ENCODE results near the gene BHLHE40. TPM values are rescaled to one million over a fixed set of nuclear protein-coding genes. Genes with fewer than 3 reads are reported as not detected.

The BHLHE40 gene
- total and polyA plus RNA-seq, 4 donors = 14.5 to 44.3 (median 37.7) TPM

DNA sequence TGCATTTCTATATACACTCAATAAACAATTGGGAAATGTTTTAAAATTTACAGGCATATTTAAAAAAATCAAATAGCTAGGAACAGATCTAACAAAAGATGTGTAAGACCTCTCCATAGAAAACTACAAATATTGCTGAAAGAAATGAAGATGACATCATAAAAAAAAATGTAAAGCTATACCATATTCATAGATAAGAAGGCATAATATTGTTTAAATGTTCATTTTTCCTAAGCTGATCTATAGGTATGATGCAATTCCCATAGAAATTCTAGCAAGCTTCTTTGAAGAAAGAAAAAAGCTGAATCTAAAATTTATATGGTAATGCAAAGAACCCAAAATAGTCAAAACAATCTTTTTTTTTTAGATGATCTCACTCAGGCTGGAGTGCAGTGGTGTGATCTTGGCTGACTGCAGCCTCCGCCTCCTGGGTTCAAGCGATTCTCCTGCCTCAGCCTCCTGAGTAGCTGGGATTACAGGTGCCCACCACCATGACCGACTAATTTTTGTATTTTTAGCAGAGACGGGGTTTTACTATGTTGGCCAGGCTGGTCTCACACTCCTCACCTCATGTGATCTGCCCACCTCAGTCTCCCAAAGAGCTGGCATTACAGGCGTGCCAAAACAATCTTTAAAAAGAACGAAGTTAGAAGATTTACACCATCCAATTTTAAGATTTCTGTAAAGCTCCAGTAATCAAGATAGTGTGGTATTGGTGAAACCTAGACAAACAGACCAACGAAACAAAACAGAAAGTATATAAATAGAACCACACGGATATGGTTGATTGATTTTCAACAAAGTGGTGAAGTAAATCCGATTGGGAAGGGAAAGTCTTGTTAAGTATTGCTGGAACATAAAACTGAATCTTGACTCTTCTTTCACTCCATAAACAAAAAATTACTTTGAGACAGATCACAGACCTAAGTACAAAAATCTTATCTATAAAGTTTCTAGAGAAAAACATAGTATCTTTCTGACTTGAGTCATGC, 6.3 kb upstream of the BHLHE40 start:
- Histone ChIP-seq H3K4me1 (ENCODE audit: control insufficient read depth, insufficient read depth, low read length) (peaks cover 13% of the 10 kb centered on the region), H3K27me3 (ENCODE audit: control insufficient read depth, insufficient read depth, low read length) (peaks cover 10% of the 10 kb centered on the region), H3K36me3 (ENCODE audit: control insufficient read depth, insufficient read depth, low read length) (no peaks in the 10 kb centered on the region), H3K27ac (ENCODE audit: low read depth, low read length) (no peak overlapping the region), H3K4me3 (ENCODE audit: low read depth, low read length) (no peak overlapping the region), H3K9me3 (ENCODE audit: control insufficient read depth, insufficient read depth, low read length) (no peaks in the 10 kb centered on the region)
- WGBS (ENCODE audit: insufficient coverage) = 100% methylated on average over 4 of the region's 9 CpGs
- DNase-seq (ENCODE audit: low read depth in 4 of 6, low spot score in 6 of 6) = no peak

DNA sequence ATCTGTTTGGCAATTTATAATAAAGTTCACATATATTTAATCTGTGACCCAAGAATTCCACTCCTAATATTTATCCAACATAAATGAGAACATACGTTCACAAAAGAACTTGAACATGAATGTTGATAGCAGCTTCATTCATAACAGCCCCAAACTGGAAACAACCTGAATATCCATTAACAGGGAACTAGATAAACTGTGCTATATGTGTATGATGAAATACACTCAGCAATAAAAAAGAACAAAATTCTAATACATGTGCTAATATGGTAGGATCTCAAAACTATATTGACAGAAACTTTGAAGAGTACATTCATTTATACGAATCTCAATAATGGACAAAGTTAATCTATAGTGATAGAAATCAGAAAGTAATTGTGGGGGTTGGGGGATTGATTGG, 5.1 kb upstream of the BHLHE40 start:
- WGBS (ENCODE audit: insufficient coverage) = no CpG with 5 or more reads among the region's 2 CpGs
- Histone ChIP-seq H3K9me3 (ENCODE audit: control insufficient read depth, insufficient read depth, low read length) (no peaks in the 10 kb centered on the region), H3K4me3 (ENCODE audit: low read depth, low read length) (no peak overlapping the region), H3K36me3 (ENCODE audit: control insufficient read depth, insufficient read depth, low read length) (no peaks in the 10 kb centered on the region), H3K27me3 (ENCODE audit: control insufficient read depth, insufficient read depth, low read length) (peaks cover 10% of the 10 kb centered on the region), H3K27ac (ENCODE audit: low read depth, low read length) (no peak overlapping the region), H3K4me1 (ENCODE audit: control insufficient read depth, insufficient read depth, low read length) (peaks cover 17% of the 10 kb centered on the region)
- DNase-seq (ENCODE audit: low read depth in 4 of 6, low spot score in 6 of 6) = no peak

DNA sequence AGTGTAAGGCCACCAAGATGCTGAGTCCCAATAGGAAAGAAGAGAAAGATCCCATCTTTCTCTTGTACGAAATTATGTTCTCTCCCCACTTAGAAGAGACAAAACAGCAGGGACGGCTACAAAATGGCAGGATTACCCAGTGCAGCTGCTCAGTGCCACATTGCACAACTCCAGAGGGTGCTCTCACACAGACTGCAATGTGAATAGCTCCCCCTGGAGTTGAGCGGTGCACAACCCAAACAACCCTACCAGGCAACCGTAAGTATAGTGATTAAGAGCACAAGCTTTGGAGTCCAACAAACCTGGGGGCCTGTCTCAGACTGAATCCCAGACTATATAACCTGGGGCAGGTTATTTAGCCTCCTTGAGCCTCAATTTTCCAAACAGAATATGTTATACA, 3.1 kb upstream of the BHLHE40 start:
- no peaks in the 10 kb centered on the region for H3K36me3 ChIP-seq (ENCODE audit: control insufficient read depth, insufficient read depth, low read length)
- DNase-seq (ENCODE audit: low read depth in 4 of 6, low spot score in 6 of 6) = peak in 2 of 6 donors; percentile 50 to 60
- peaks cover 22% of the 10 kb centered on the region for H3K27me3 ChIP-seq (ENCODE audit: control insufficient read depth, insufficient read depth, low read length)
- no peaks in the 10 kb centered on the region for H3K9me3 ChIP-seq (ENCODE audit: control insufficient read depth, insufficient read depth, low read length)
- peaks cover 29% of the 10 kb centered on the region for H3K4me1 ChIP-seq (ENCODE audit: control insufficient read depth, insufficient read depth, low read length)
- no peak overlapping the region for H3K4me3 ChIP-seq (ENCODE audit: low read depth, low read length)
- 59% methylated on average over 4 of the region's 4 CpGs for WGBS (ENCODE audit: insufficient coverage)
- H3K27ac ChIP-seq (ENCODE audit: low read depth, low read length) = no peak overlapping the region

- peak in 2 of 6 donors; percentile 46 to 80 for DNase-seq (ENCODE audit: low read depth in 4 of 6, low spot score in 6 of 6)
- peaks cover 29% of the 10 kb centered on the region for H3K4me1 ChIP-seq (ENCODE audit: control insufficient read depth, insufficient read depth, low read length)
- peak overlapping the region; percentile 85 for H3K27ac ChIP-seq (ENCODE audit: low read depth, low read length)
- H3K36me3 ChIP-seq (ENCODE audit: control insufficient read depth, insufficient read depth, low read length) = no peaks in the 10 kb centered on the region
- H3K4me3 ChIP-seq (ENCODE audit: low read depth, low read length) = peak overlapping the region; percentile 45
- no peaks in the 10 kb centered on the region for H3K9me3 ChIP-seq (ENCODE audit: control insufficient read depth, insufficient read depth, low read length)
- WGBS (ENCODE audit: insufficient coverage) = 17% methylated on average over 33 of the region's 35 CpGs
- H3K27me3 ChIP-seq (ENCODE audit: control insufficient read depth, insufficient read depth, low read length) = peaks cover 22% of the 10 kb centered on the region
These were observed 2.0 kb upstream of the BHLHE40 start for GRCh38 chr3:4977001-4977852.

GRCh38 chr3:4977853-4978203, 1.4 kb upstream of the BHLHE40 start:
- DNase-seq (ENCODE audit: low read depth in 4 of 6, low spot score in 6 of 6) = peak in 1 of 6 donors; percentile 63
- WGBS (ENCODE audit: insufficient coverage) = 3% methylated on average over 13 of the region's 13 CpGs
- Histone ChIP-seq H3K27ac (ENCODE audit: low read depth, low read length) (peak overlapping the region; percentile 85), H3K27me3 (ENCODE audit: control insufficient read depth, insufficient read depth, low read length) (peaks cover 22% of the 10 kb centered on the region), H3K4me1 (ENCODE audit: control insufficient read depth, insufficient read depth, low read length) (peaks cover 31% of the 10 kb centered on the region), H3K36me3 (ENCODE audit: control insufficient read depth, insufficient read depth, low read length) (peaks cover 1% of the 10 kb centered on the region), H3K4me3 (ENCODE audit: low read depth, low read length) (peak overlapping the region; percentile 45), H3K9me3 (ENCODE audit: control insufficient read depth, insufficient read depth, low read length) (no peaks in the 10 kb centered on the region)

DNA sequence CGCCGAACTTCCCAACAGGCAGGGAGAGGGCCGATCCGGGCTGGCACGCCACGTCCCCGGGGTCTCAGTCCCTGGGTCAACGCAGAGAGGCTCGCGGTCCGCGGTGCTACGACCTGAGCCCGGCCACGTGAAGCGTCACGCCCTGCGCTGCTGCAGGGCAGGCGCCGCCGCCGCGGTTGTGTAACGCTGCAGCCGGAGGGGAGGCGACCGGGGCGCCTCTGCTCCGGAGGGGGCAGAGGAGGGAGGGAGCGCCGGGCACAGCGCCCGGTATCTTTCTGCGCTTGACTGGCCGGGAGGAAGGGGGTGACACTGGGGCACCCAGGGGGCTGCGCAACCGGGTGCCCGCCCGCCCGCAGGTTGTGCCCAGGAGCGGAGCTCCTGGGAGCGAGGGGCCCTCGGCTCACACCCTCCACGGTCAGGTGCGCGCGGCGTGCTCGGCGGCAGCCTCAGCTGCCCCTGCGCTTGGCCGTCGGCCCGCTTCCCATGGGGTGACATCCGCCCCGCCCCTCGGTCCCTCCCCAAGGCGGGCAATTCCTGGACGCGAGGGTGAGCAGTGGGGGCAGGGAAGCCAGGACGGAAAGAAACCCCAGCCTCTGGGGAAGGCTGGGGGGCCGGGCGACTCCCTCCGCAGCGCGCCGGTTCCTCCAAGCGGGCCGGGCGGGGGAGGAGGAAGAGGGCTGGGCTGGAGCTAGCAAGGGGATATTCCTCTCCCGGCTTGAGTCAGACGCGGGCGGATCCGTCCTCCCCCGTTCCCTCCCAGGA, 852 bp upstream of the BHLHE40 start:
- H3K4me3 ChIP-seq (ENCODE audit: low read depth, low read length) = peak overlapping the region; percentile 45
- no peaks in the 10 kb centered on the region for H3K9me3 ChIP-seq (ENCODE audit: control insufficient read depth, insufficient read depth, low read length)
- peak in 2 of 6 donors; percentile 84 to 94 for DNase-seq (ENCODE audit: low read depth in 4 of 6, low spot score in 6 of 6)
- peaks cover 36% of the 10 kb centered on the region for H3K4me1 ChIP-seq (ENCODE audit: control insufficient read depth, insufficient read depth, low read length)
- peaks cover 7% of the 10 kb centered on the region for H3K36me3 ChIP-seq (ENCODE audit: control insufficient read depth, insufficient read depth, low read length)
- H3K27ac ChIP-seq (ENCODE audit: low read depth, low read length) = peak overlapping the region; percentile 85
- under 1% methylated on average over 74 of the region's 76 CpGs for WGBS (ENCODE audit: insufficient coverage)
- peaks cover 25% of the 10 kb centered on the region for H3K27me3 ChIP-seq (ENCODE audit: control insufficient read depth, insufficient read depth, low read length)

- 0% methylated on average over 14 of the region's 31 CpGs for WGBS (ENCODE audit: insufficient coverage)
- H3K9me3 ChIP-seq (ENCODE audit: control insufficient read depth, insufficient read depth, low read length) = no peaks in the 10 kb centered on the region
- H3K4me3 ChIP-seq (ENCODE audit: low read depth, low read length) = peak overlapping the region; percentile 86
- DNase-seq (ENCODE audit: low read depth in 4 of 6, low spot score in 6 of 6) = peak in 2 of 6 donors; percentile 84 to 89
- peaks cover 11% of the 10 kb centered on the region for H3K36me3 ChIP-seq (ENCODE audit: control insufficient read depth, insufficient read depth, low read length)
- peaks cover 25% of the 10 kb centered on the region for H3K27me3 ChIP-seq (ENCODE audit: control insufficient read depth, insufficient read depth, low read length)
- H3K4me1 ChIP-seq (ENCODE audit: control insufficient read depth, insufficient read depth, low read length) = peaks cover 43% of the 10 kb centered on the region
- peak overlapping the region; percentile 93 for H3K27ac ChIP-seq (ENCODE audit: low read depth, low read length)
These were observed 240 bp upstream of the BHLHE40 start for GRCh38 chr3:4978966-4979427.

- 8% methylated on average over 27 of the region's 32 CpGs for whole genome bisulfite sequencing (ENCODE audit: insufficient coverage)
- Histone ChIP-seq H3K36me3 (ENCODE audit: control insufficient read depth, insufficient read depth, low read length) (peaks cover 15% of the 10 kb centered on the region), H3K9me3 (ENCODE audit: control insufficient read depth, insufficient read depth, low read length) (no peaks in the 10 kb centered on the region), H3K27me3 (ENCODE audit: control insufficient read depth, insufficient read depth, low read length) (peaks cover 25% of the 10 kb centered on the region), H3K4me1 (ENCODE audit: control insufficient read depth, insufficient read depth, low read length) (peaks cover 48% of the 10 kb centered on the region), H3K27ac (ENCODE audit: low read depth, low read length) (peak overlapping the region; percentile 93), H3K4me3 (ENCODE audit: low read depth, low read length) (peak overlapping the region; percentile 86)
- peak in 2 of 6 donors; percentile 80 to 89 for DNase-seq (ENCODE audit: low read depth in 4 of 6, low spot score in 6 of 6)
These were observed 1.3 kb downstream of the BHLHE40 start for GRCh38 chr3:4980229-4981203.

All from spinal cord (tissue), 10 donors.